ENCODE results near the gene PNPLA2. TPM values are rescaled to one million over a fixed set of nuclear protein-coding genes. Genes with fewer than 3 reads are reported as not detected.

The PNPLA2 gene
- total and polyA plus RNA-seq, 2 donors (not counting 1 experiment from before 2014, with no cell fraction given): 16.2 to 33.9 TPM

DNA sequence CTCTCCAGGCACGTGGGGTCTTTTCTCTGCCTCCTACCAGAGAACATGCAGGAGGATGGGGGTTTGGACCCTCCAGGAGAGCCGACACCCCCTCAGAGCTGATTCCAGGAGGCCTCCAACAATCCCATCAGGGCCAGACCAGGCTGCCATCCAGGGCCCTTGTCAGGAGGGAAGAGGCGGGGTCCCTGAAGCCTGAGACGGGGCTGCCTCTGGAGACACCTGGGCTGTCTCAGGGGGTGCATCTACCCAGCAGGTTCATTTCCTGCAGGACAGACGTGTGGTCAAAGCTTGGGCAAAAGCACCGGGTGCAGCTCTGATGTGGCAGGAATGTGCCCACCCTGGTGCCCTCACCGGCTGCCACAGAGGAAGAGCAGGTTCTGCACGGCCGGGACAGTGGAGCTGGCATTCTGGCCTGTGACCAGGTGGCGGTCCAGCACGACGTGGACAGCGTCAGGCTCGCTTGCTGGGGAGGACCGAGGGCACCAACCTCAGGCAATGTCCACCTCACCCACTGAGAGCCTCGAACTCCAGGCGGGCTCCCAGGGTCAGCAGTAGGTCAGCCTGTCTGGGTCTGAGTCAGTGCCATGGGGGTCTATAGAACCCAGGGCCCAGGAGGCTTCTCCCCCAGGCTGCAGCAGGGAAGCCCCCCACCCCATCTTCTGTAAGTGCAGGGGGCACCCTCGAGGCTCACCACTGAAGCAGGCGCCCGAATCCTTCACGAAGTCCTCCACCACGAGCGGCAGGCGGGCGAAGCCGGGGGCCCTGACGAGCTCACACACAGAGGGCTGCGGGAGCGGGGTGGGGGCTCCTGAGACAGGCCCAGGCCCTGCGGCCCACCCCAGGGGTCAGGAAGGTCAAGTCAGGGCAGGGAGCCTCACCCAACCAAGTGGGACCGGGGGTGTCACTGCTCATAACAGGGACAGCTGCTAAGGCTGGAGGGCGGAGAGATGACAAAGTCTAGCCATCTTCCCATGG, 47.8 kb upstream of the PNPLA2 start:
- no peak overlapping the region for H3K4me3 ChIP-seq (replicated peaks in 1 of 4; ENCODE audit: control extremely low read depth in 1 of 4, insufficient read depth in 1 of 4, low read depth in 3 of 4, low read length in 4 of 4)
- H3K4me2 ChIP-seq (ENCODE audit: extremely low read depth, insufficient read depth, low read length): no peak overlapping the region
- peaks cover 39% of the 10 kb centered on the region for H3K36me3 ChIP-seq (ENCODE audit: control insufficient read depth, insufficient read depth, low read length)
- no peak for DNase-seq (ENCODE audit: low read depth in 2 of 2)
- no peak overlapping the region for H3K27ac ChIP-seq (ENCODE audit: insufficient read depth, low read length)
- no peaks in the 10 kb centered on the region for H3K9me3 ChIP-seq (ENCODE audit: control insufficient read depth, insufficient read depth, low read depth, low read length)
- no peak for TF ChIP-seq EZH2 (IDR thresholded peaks at IDR 0.05; ENCODE audit: low read length, missing control alignments)
- no peak for TF ChIP-seq CTCF (conservative IDR thresholded peaks at IDR 0.05 in 1 of 2, IDR thresholded peaks at IDR 0.05 in 1 of 2; ENCODE audit: low read depth in 1 of 2, low read length in 2 of 2)
- no peak overlapping the region for H2AFZ ChIP-seq (ENCODE audit: low read length)
- H3K9ac ChIP-seq (ENCODE audit: insufficient read depth, low read length): no peak overlapping the region
- no peaks in the 10 kb centered on the region for H4K20me1 ChIP-seq (ENCODE audit: control insufficient read depth, extremely low read depth, insufficient read depth, low read length)
- H3K27me3 ChIP-seq (ENCODE audit: control insufficient read depth, insufficient read depth, low read length): no peaks in the 10 kb centered on the region
- H3K79me2 ChIP-seq (ENCODE audit: control insufficient read depth, insufficient read depth, low read length): peaks cover 46% of the 10 kb centered on the region
- H3K4me1 ChIP-seq (ENCODE audit: control insufficient read depth, extremely low read depth, insufficient read depth, low read length): no peaks in the 10 kb centered on the region

GRCh38 chr11:771617-772204, 47.0 kb upstream of the PNPLA2 start:
- Histone ChIP-seq H3K9me3 (ENCODE audit: control insufficient read depth, insufficient read depth, low read depth, low read length) (no peaks in the 10 kb centered on the region), H3K27me3 (ENCODE audit: control insufficient read depth, insufficient read depth, low read length) (no peaks in the 10 kb centered on the region), H4K20me1 (ENCODE audit: control insufficient read depth, extremely low read depth, insufficient read depth, low read length) (no peaks in the 10 kb centered on the region), H3K4me2 (ENCODE audit: extremely low read depth, insufficient read depth, low read length) (no peak overlapping the region), H3K27ac (ENCODE audit: insufficient read depth, low read length) (no peak overlapping the region), H3K4me3 (replicated peaks in 1 of 4; ENCODE audit: control extremely low read depth in 1 of 4, insufficient read depth in 1 of 4, low read depth in 3 of 4, low read length in 4 of 4) (no peak overlapping the region), H3K9ac (ENCODE audit: insufficient read depth, low read length) (no peak overlapping the region), H3K4me1 (ENCODE audit: control insufficient read depth, extremely low read depth, insufficient read depth, low read length) (no peaks in the 10 kb centered on the region), H3K79me2 (ENCODE audit: control insufficient read depth, insufficient read depth, low read length) (peaks cover 54% of the 10 kb centered on the region), H2AFZ (ENCODE audit: low read length) (no peak overlapping the region), H3K36me3 (ENCODE audit: control insufficient read depth, insufficient read depth, low read length) (peaks cover 33% of the 10 kb centered on the region)
- no peak for DNase-seq (ENCODE audit: low read depth in 2 of 2)
- TF ChIP-seq EZH2 (IDR thresholded peaks at IDR 0.05; ENCODE audit: low read length, missing control alignments) (no peak), CTCF (conservative IDR thresholded peaks at IDR 0.05 in 1 of 2, IDR thresholded peaks at IDR 0.05 in 1 of 2; ENCODE audit: low read depth in 1 of 2, low read length in 2 of 2) (no peak)
